AG04449 (cell line): ENCODE data around the gene HLA-DOA.

Experiments
- CTCF ChIA-PET: fragments of 350-600 bp; formaldehyde crosslinking; extraction: SDS; loops from one replicate; lab custom pipeline; 2021; ENCODE audit warnings: antibody characterized with exemption; lab: Yijun Ruan, JAX
- POLR2A ChIA-PET: fragments of 400-600, 350-600 bp; formaldehyde crosslinking; extraction: SDS; loops from one replicate; lab custom pipeline; 2020; ENCODE audit warnings: antibody characterized with exemption, inconsistent platforms; lab: Yijun Ruan, JAX
- DNase-seq: peaks from one replicate; pipeline ENCODE4 v3.0.0-alpha.2; 2010; ENCODE audit warnings: low read depth, low spot score
- H3K4me3 ChIP-seq: 2 replicates; pipeline ENCODE4 v1.5.1; 2011; ENCODE audit warnings: low read depth, mild to moderate bottlenecking, control low read depth, low read length
- TF ChIP-seq, protein P1 (sequence below): IDR thresholded peaks from one replicate; pipeline ENCODE4 v1.5.1; 2011; ENCODE audit warnings: mild to moderate bottlenecking, moderate library complexity, low read length, control low read depth, inconsistent platforms; ENCODE audit not compliant: insufficient read depth; ENCODE audit errors: missing control alignments

Gene HLA-DOA

DNA sequence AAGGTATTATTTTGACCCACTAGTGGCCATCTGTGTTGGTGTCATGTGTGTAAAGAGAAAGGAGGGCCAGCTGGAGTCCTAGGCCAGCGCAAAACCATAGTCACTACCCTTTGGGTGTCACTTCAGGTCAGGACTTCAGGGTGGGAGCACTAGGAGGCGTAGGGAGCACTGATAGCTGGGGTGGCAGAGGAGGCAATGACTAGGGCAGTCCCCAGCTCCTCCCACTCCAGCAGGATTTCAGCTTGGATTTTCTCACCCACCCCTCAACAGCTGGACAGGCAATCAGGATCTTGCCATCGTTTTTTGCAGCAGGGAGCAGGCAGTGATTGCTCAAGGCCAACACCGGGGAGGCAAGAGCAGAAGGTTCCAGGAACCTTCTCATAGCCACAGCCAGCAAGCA, 4.2 kb upstream of the HLA-DOA start:
- DNase-seq: no peak
- POLR2A ChIA-PET: no interaction called here
- CTCF ChIA-PET: interaction anchor here (1.2 to 7.6 kb wide), 14 partner anchors 13 to 233 kb away, joined by 3 to 96 read pairs (median 7); partner anchors contain the start of gene TAP2
- no peak overlapping the region for H3K4me3 ChIP-seq
- TF ChIP-seq, protein P1, sequence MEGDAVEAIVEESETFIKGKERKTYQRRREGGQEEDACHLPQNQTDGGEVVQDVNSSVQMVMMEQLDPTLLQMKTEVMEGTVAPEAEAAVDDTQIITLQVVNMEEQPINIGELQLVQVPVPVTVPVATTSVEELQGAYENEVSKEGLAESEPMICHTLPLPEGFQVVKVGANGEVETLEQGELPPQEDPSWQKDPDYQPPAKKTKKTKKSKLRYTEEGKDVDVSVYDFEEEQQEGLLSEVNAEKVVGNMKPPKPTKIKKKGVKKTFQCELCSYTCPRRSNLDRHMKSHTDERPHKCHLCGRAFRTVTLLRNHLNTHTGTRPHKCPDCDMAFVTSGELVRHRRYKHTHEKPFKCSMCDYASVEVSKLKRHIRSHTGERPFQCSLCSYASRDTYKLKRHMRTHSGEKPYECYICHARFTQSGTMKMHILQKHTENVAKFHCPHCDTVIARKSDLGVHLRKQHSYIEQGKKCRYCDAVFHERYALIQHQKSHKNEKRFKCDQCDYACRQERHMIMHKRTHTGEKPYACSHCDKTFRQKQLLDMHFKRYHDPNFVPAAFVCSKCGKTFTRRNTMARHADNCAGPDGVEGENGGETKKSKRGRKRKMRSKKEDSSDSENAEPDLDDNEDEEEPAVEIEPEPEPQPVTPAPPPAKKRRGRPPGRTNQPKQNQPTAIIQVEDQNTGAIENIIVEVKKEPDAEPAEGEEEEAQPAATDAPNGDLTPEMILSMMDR: no peak

DNA sequence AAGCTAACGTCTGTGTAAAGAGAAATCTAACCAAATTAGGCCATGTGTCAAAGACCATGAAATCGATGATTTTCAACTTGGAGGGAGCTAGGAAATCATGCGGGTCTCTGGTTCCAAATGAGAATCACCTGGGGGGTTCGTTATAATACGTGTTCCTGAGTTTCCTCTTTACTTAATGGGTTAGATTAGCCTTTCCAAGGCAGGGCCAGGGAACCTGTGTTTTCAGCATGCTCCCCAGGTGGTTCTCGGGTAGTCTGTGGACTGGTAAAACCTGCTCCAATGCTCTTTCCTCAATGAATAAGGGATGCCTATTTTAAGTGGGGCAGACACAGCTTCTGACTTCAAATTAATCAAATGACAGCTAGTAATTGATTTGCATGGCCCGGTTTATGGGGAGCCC, 965 bp upstream of the HLA-DOA start:
- ChIA-PET CTCF (interaction anchor here (0.9 to 2.6 kb wide), 10 partner anchors 9 to 238 kb away, joined by 3 to 10 read pairs (median 6); no protein-coding TSS in a partner anchor), POLR2A (no interaction called here)
- TF ChIP-seq, protein P1: no peak
- H3K4me3 ChIP-seq: no peak overlapping the region
- no peak for DNase-seq

DNA sequence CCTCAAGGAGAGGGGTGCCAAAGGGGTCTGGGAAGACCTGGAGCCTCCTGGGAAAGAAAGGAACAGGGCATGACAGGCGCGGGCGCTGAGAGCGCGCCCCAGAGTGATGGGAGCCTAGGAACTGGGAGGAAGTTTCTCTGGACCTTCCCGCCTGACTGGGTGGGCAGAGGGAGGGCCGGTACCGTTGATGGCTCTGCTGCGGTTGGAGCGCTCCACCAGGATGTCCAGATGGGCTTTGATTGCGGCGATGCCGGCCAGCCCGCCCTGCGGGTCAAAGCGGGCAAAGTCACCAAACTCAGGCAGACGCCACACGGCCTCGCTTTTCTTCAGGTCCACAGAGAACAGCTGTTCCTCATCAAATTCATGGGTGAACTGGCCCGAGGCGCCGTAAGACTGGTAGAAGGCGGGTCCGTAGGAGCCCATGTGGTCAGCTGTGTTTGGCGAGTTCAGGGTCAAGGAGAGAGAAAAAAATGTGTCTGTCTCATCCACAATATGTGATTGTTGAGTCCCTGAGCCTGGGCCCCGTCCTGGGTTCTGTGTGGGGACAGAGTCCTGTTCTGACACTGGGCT, 1.5 kb downstream of the HLA-DOA start:
- TF ChIP-seq, protein P1: no peak
- no peak for DNase-seq
- ChIA-PET CTCF (interaction anchor here (0.9 to 2.0 kb wide), 3 partner anchors 7 to 240 kb away, joined by 3 to 4 read pairs (median 3); no protein-coding TSS in a partner anchor), POLR2A (no interaction called here)
- H3K4me3 ChIP-seq: no peak overlapping the region

DNA sequence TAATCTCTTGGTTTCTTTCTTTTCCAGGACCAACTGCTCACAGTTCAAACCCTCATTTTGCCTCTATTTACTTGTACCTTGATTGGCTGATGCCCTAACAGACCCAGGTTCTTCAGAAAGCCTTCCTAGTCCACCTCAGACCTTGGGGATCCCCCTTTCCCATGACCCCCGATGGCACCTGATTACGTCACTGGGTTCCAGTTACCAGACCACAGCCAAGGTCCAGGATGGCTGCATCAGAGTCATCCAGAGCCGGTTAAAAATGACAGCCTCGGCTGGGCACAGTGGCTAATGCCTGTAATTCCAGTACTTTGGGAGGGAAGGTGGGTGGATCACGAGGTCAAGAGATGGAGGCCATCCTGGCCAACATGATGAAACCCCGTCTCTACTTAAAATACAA, 4.5 kb downstream of the HLA-DOA start:
- TF ChIP-seq, protein P1: no peak
- CTCF ChIA-PET: no interaction called here
- POLR2A ChIA-PET: no interaction called here
- no peak for DNase-seq
- H3K4me3 ChIP-seq: no peak overlapping the region

DNA sequence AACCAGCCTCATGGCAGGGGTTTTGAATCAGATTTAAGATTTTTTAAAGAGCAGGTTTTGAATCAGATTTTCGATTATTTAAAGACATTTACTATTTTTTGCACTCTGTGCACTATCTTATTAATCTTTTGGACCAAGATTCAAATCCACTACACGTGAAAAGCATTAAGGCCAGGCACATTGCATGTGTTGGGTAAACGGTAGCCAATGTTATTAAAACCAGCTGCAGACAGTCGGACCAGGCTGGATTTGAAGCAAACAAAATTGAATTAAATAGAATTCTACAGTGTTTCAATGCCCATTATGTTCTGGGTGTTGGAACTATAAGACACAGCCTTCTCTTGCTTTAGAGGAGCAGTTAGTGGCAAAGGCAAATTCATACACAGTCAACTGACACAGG, 7.7 kb downstream of the HLA-DOA start:
- CTCF ChIA-PET: interaction anchor here (0.9 to 2.6 kb wide), 6 partner anchors 12 to 247 kb away, joined by 4 to 14 read pairs (median 4); no protein-coding TSS in a partner anchor
- POLR2A ChIA-PET: no interaction called here
- TF ChIP-seq, protein P1: no peak

DNA sequence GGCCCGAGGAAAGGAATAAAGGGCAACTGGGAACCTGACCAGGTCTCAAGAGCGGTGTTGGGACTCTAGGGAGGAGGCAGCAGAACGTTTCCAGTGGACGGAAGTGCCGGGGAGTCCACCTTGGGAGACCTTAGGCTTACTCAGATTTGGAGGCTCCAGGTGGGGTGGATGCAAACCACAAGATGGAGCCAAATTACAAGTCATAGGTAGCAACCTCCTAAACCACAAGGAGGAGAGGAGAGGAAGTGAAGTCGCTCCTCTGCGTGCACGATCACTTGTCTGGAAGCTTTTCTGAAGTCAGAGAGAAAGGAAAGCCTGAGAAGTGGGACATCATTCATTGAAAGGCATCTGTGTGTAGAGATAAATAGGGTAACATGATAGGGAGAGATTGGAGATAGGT, 9.3 kb downstream of the HLA-DOA start:
- TF ChIP-seq, protein P1: no peak
- CTCF ChIA-PET: interaction anchor here (1.4 to 2.6 kb wide), 4 partner anchors 13 to 114 kb away, joined by 4 to 14 read pairs (median 5); no protein-coding TSS in a partner anchor
- POLR2A ChIA-PET: no interaction called here
- no peak for DNase-seq
- no peak overlapping the region for H3K4me3 ChIP-seq

More for the DNA sequence above, 7.7 kb downstream of the HLA-DOA start:
- no peak for DNase-seq
- no peak overlapping the region for H3K4me3 ChIP-seq
